ENCODE data around the gene IFNA13. TPM values are rescaled to one million over a fixed set of nuclear protein-coding genes. Genes with fewer than 3 reads are reported as not detected.

IFNA13 gene
- polyA plus RNA-seq, 1 donor (not counting 4 experiments of a cell fraction or from before 2014, with no cell fraction given) = not detected

DNA sequence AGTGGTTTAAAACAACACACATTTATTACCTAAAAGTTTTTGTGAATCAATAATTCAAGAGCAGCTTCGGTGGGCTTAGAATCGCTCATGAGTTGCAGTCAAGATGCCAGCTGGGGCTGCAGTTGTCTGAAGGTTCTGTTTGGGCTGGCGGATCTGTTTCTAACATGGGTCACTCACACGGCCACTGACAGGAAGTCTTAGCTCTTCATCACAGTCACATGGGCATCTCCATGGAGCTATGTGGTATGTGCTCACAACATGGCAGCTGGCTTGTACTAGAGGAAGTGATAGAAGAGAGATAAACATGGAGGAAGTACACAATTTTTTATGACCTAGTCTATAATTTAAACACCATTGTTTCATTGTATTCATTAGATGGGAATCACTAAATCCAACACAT lies 43.8 kb downstream of the IFNA13 start:
- DNase-seq (ENCODE audit: low read depth, low spot score) = no peak
- TF ChIP-seq, protein P1, sequence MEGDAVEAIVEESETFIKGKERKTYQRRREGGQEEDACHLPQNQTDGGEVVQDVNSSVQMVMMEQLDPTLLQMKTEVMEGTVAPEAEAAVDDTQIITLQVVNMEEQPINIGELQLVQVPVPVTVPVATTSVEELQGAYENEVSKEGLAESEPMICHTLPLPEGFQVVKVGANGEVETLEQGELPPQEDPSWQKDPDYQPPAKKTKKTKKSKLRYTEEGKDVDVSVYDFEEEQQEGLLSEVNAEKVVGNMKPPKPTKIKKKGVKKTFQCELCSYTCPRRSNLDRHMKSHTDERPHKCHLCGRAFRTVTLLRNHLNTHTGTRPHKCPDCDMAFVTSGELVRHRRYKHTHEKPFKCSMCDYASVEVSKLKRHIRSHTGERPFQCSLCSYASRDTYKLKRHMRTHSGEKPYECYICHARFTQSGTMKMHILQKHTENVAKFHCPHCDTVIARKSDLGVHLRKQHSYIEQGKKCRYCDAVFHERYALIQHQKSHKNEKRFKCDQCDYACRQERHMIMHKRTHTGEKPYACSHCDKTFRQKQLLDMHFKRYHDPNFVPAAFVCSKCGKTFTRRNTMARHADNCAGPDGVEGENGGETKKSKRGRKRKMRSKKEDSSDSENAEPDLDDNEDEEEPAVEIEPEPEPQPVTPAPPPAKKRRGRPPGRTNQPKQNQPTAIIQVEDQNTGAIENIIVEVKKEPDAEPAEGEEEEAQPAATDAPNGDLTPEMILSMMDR (optimal IDR thresholded peaks at IDR 0.05 in 1 of 3, IDR thresholded peaks at IDR 0.05 in 1 of 3, conservative IDR thresholded peaks at IDR 0.05 in 1 of 3; ENCODE audit: extremely low read depth in 1 of 3, insufficient read depth in 2 of 3, low read length in 3 of 3) = no peak
- TF ChIP-seq EZH2 (IDR thresholded peaks at IDR 0.05; ENCODE audit: low read length) = no peak
- Histone ChIP-seq H3K27me3 (ENCODE audit: control insufficient read depth, extremely low read depth, insufficient read depth, low read length) (no peaks in the 10 kb centered on the region), H2AFZ (ENCODE audit: control insufficient read depth, low read length) (no peak overlapping the region), H3K4me3 (ENCODE audit: control insufficient read depth in 2 of 3, extremely low read depth in 1 of 3, insufficient read depth in 2 of 3, low read depth in 1 of 3, low read length in 3 of 3) (no peak overlapping the region), H3K9me1 (ENCODE audit: control insufficient read depth, extremely low read depth, insufficient read depth, low read length) (no peaks in the 10 kb centered on the region), H3K27ac (ENCODE audit: control insufficient read depth, insufficient read depth, low read length) (no peak overlapping the region), H4K20me1 (ENCODE audit: control insufficient read depth, extremely low read depth, insufficient read depth, low read length) (no peaks in the 10 kb centered on the region), H3K4me2 (ENCODE audit: control insufficient read depth, extremely low read depth, insufficient read depth, low read depth, low read length) (no peak overlapping the region), H3K4me1 (ENCODE audit: control insufficient read depth, extremely low read depth, insufficient read depth, low read length) (no peaks in the 10 kb centered on the region), H3K9ac (ENCODE audit: control insufficient read depth, extremely low read depth, insufficient read depth, low read length) (no peak overlapping the region), H3K79me2 (ENCODE audit: control insufficient read depth, insufficient read depth, low read length) (peaks cover 13% of the 10 kb centered on the region), H3K36me3 (ENCODE audit: control insufficient read depth in 2 of 2, extremely low read depth in 1 of 2, insufficient read depth in 2 of 2, low read length in 2 of 2) (peaks cover 5% of the 10 kb centered on the region in 2 experiments), H3K9me3 (ENCODE audit: control insufficient read depth, low read depth, low read length) (no peaks in the 10 kb centered on the region)
- no peak for FAIRE-seq
- dilution Hi-C loops (cut with MboI; ENCODE audit: extremely low pct_ligation_motif_present, low sequenced_read_pairs) = no loop called here

DNA sequence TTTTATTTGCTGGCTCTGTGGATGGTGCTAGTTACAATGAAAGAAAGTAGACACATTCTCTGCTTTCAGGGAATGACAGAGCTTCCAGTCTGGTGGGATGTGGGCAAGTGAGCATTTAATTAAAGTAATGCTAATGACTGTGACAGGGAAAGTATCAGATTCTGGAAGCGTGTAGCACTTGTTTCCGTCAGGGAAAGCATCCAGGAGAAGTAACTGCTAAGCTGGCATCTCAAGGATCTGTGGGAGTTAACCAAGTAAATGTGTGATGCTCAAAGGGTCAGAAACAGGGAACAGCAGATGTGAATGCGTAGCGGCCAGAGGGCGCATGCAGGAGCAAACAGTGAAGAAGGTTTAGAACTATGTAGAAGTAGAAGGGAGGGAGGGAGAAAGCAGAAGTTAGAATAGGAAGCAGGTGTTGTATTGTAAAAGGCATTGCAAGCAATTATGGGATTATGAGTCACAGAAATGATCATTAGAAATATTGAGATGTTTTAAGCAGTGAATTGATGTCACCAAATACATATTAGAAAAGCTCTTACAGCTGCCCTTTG lies 44.9 kb downstream of the IFNA13 start:
- Histone ChIP-seq H4K20me1 (ENCODE audit: control insufficient read depth, extremely low read depth, insufficient read depth, low read length) (no peaks in the 10 kb centered on the region), H3K27ac (ENCODE audit: control insufficient read depth, insufficient read depth, low read length) (no peak overlapping the region), H3K9me1 (ENCODE audit: control insufficient read depth, extremely low read depth, insufficient read depth, low read length) (no peaks in the 10 kb centered on the region), H2AFZ (ENCODE audit: control insufficient read depth, low read length) (no peak overlapping the region), H3K9ac (ENCODE audit: control insufficient read depth, extremely low read depth, insufficient read depth, low read length) (no peak overlapping the region), H3K27me3 (ENCODE audit: control insufficient read depth, extremely low read depth, insufficient read depth, low read length) (no peaks in the 10 kb centered on the region), H3K4me1 (ENCODE audit: control insufficient read depth, extremely low read depth, insufficient read depth, low read length) (peaks cover 3% of the 10 kb centered on the region), H3K4me3 (ENCODE audit: control insufficient read depth in 2 of 3, extremely low read depth in 1 of 3, insufficient read depth in 2 of 3, low read depth in 1 of 3, low read length in 3 of 3) (no peak overlapping the region), H3K4me2 (ENCODE audit: control insufficient read depth, extremely low read depth, insufficient read depth, low read depth, low read length) (no peak overlapping the region), H3K79me2 (ENCODE audit: control insufficient read depth, insufficient read depth, low read length) (peaks cover 4% of the 10 kb centered on the region), H3K36me3 (ENCODE audit: control insufficient read depth in 2 of 2, extremely low read depth in 1 of 2, insufficient read depth in 2 of 2, low read length in 2 of 2) (peaks cover 5% of the 10 kb centered on the region in 2 experiments), H3K9me3 (ENCODE audit: control insufficient read depth, low read depth, low read length) (no peaks in the 10 kb centered on the region)
- FAIRE-seq (no peak), DNase-seq (ENCODE audit: low read depth, low spot score) (no peak)
- dilution Hi-C loops (cut with MboI; ENCODE audit: extremely low pct_ligation_motif_present, low sequenced_read_pairs) = no loop called here
- TF ChIP-seq, protein P1 (optimal IDR thresholded peaks at IDR 0.05 in 1 of 3, IDR thresholded peaks at IDR 0.05 in 1 of 3, conservative IDR thresholded peaks at IDR 0.05 in 1 of 3; ENCODE audit: extremely low read depth in 1 of 3, insufficient read depth in 2 of 3, low read length in 3 of 3) = no peak
- no peak for TF ChIP-seq EZH2 (IDR thresholded peaks at IDR 0.05; ENCODE audit: low read length)

All from keratinocyte (primary cell).